Effector CD8-positive, alpha-beta T cell (primary cell): ENCODE data around the gene CTNNA1.
"Not testable (repeated sequence)": the region's sequence is repeated elsewhere in the genome, so short reads cannot be mapped to it uniquely, and the experiment has no call there.

Experiments
- DNase-seq: peaks from one replicate; lab custom pipeline; 2025; lab: John Stamatoyannopoulos, UW

CTNNA1 gene

DNA sequence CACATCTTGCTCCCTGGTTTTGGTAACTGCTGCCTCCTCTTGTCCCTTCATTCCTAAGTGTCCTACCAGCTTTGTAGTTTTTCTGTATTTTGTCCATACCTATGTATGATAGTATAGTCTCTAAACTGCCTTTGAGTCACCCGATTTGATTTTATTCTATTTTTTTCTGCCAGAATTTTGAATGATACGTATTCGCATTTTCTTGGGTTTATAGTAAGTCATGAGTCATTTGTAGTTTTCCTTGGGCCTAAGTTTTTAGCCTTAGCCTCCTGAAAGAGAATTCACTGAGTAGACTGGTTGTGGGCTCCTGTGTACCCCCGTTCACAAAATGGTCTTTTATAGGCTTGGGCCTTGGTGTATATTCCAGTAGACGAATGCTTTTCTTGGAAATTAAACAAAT, 62.3 kb downstream of the CTNNA1 start:
- DNase-seq: no peak

DNA sequence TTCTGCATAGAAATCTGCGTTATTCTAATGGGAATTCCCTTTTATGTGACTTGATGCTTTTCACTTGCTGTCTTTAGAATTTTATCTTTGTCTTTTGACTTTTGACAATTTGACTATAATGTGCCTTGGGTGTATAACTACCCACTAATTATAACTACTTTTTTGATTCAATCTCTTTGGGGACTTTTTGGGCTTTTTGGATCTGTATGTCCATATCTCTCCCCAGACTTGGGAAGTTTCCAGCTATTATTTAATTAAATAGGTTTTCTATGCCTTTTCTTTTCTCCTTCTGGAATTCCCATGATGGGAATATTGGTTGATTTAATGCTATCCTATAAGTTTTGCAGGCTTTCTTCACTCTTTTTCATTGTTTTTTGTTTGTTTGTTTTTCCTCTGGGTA, 64.0 kb downstream of the CTNNA1 start:
- no peak for DNase-seq

DNA sequence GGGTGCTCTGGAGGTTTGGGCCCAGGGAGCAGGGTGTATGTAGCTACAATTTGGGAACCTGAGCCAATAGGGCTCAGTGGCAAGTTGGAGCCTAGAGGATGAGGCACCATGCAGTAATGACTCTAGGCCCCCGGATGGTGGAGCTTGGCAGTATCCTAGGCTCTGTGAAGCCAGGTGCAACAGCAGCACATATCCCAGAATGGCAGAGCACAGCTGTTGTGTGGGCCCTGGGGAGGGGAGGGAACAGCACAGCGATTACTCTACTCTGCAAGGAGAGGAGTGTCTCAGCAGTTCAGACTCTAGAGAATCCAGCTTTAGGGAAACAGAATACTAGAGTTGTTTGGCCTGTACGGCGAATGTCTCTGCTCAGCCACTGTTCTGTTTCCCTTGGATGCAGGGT, 65.9 kb downstream of the CTNNA1 start:
- no peak for DNase-seq

DNA sequence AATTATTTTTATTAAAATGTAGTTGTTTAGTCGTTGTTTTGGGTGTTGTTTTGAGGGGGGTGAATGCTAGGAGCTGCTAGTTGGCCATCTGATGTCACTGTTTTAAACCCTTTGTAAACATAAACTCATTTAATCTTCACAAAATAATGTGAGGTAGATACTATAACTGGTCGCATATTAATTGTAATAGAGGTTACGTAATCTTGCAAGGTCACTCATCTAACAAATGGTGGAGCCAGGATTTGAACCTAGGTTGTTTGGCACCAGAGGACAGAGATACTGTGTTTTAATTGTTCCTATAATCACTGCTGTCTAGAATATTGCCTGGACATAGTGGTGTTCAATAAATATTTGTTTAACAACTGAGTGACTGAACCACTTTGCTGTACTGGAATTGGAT, 67.5 kb downstream of the CTNNA1 start:
- no peak for DNase-seq

DNA sequence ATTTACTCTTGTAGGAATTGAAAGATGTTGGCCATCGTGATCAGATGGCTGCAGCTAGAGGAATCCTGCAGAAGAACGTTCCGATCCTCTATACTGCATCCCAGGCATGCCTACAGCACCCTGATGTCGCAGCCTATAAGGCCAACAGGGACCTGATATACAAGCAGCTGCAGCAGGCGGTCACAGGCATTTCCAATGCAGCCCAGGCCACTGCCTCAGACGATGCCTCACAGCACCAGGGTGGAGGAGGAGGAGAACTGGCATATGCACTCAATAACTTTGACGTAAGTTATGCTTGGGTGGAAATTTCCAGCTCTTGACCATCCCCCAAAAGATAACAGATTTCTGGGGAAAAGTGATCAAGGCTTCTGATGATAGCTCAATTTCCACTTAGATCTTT, 71.3 kb downstream of the CTNNA1 start:
- DNase-seq: no peak

DNA sequence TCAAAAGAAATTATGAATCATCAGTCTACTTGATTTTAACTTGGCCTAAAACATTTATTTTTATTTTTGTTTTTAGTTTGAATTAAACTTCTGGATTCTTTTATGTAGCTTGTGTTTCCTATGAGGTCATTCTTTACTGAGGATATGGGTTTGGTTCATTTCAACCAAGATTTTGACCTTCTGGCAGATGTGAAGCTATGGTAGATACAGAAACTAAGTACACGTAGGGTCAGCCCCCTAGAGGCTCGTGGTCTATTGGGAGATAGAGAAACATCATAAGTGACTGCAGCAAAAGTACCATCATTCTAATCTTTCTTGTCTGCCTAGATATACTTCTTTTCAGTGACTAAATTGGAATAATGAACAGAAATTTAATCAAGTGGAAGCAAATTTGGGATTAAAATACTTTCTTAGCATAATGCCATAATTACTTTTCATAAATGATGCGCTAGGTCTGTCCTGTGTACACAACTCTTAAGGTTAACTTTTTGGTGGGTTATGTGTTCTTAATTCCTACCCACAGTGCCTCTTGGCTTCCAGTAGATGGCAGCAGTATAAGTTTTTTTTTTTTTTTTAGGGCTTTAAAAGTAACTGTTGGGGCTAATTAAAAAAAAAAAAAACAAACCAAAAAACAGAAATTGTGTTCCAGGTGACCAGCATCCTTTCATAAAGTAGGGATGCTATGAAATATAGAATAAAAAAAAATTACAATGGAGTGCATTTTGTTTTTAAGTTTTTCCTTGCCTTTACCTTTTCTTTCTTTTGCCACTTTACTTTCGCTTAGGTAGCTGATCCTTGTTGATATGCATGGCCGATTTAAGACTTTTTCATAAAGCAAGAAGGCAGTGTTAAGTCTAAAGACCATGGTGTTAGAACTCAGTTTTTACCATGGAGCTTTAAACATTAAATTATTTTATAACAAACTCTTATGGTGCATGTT, 72.0 kb downstream of the CTNNA1 start:
- no peak for DNase-seq

DNA sequence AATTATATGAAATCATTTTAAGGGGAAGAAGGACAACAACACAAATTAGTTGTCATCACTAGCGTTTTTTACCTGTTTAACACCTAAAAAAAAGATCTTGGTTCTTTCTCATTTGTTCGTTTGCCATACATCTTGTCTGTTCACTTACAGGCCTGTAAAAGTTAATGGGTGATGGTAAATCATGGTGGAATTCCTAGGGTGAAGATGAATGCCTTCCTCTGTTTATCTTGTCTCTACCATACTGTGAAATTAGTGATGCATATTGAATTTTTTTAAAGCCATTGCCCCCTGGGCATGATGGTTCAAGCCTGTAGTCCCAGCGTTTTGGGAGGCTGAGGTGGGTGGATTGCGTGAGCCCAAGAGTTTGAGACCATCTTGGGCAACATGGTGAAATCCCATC, 75.3 kb downstream of the CTNNA1 start:
- DNase-seq: no peak

DNA sequence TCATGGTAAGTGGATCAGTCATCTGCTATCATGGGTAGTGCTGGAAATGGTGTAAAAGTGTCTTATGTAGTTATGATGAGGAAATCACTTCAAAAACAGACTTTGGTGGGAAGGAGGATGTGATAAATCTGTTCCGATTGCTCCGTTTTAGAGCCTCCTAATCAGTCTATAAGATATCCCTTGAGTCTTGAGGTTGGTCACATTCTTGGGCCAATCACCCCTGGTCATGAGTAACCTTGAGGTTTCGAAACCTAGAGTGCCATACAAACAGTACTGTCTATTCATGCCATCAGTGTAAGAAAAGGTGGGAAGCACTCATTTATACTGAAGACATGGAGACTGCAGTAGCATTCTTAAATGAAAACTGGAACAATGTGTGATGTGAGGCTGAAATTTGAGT, 76.1 kb downstream of the CTNNA1 start:
- no peak for DNase-seq

DNA sequence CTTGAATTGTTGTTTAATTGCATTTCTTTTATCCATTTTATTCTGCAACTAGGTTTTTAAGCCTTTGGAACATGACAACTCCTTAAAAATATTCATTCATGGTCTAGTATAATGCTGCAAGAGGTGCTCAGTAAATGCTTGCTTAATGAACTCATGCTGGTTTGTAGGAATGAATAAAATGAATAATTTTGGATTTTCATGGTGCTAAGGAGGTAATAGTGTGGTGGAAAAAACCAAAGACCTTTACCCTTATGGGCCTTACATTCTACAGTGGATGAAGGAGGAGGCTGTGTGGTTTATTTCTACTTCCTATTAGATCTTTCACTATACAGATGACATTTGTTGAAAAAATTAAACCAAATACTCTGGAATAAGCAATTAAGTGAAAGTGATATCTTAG, 78.5 kb downstream of the CTNNA1 start:
- no peak for DNase-seq

DNA sequence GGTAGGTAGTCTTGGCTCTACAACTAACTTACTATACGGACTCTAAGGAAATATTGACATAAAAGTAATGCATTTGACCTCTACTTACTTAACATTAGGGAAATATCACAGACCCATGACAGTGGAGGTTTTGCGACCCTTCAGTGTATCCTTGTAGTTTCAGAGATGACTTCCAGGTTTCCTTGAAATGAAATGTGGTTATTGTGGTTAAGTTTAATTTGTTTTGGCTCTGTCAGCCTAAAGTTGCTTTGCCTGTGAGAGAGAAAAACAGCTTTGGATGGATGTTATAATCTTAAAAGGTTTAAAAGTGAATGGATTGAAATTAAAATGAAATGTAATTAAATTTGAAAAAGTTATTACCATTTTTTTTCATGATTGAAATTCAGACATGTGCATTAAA, 79.0 kb downstream of the CTNNA1 start:
- no peak for DNase-seq

DNA sequence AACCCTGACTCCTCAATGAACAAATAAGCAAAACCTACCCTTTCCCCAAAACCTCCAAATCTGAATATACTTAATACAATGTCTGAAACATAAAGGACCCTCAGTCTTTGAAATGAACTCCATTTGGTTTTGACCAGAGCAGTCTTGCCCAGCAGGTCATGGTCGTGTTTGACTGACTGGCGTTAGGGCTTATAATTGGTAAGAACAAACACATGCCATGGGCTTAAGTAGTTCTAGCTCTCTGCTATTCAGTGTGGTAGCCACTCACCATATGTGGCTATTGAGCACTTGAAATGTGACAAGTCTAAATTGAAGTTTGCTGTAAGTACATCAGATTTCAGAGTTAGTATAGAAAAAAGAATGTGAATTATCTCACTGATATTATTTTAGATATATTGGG, 79.9 kb downstream of the CTNNA1 start:
- DNase-seq: no peak

DNA sequence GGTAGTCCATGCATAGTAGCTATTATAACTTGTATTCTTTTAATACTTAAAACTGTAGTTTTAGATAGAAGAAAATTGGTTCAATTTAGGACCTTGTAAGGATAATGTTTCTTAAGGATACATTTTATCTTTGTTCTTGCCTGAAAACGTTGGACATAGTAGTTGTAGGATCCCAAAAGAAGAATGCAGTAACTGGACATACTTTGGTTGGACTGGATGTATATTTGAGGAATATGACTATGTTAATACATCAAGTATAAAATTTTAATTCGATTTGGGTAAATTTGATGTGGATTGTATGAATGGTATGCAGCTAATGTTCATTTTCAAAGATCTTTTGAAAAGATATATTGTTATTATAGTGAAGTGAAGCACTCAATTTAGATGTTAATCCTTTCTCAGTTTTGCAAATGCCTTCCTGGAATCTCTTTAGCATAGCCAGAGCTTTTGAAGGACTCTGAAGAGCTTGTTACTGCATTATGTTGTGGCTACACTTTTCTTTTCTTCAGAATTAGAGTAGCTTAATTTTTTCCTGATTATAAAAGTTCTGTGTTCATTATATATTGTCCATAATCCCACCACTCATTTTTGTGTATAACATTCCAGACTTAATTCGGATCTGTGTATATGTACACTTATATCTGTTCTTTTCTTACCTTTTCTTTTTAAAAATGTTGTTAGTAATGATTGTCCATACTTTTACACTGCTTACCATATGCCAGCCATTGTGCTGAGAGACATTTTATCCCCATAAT, 80.7 kb downstream of the CTNNA1 start:
- DNase-seq: no peak

DNA sequence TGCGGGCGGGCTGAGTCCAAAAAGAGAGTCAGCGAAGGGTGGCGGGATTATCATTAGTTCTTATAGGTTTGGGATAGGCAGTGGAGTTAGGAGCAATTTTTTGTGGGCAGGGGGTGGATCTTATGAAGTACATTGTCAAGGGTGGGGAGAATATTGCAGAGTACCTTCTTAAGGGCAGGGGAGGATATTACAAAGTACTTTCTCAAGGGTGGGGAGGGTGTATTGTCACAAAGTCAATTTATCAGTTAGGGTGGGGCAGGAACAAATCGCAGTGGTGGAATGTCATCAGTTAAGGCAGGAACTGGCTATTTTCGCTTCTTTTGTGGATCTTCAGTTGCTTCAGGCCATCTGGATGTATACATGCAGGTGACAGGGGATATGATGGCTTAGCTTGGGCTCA, 81.6 kb downstream of the CTNNA1 start:
- not testable (repeated sequence) for DNase-seq

DNA sequence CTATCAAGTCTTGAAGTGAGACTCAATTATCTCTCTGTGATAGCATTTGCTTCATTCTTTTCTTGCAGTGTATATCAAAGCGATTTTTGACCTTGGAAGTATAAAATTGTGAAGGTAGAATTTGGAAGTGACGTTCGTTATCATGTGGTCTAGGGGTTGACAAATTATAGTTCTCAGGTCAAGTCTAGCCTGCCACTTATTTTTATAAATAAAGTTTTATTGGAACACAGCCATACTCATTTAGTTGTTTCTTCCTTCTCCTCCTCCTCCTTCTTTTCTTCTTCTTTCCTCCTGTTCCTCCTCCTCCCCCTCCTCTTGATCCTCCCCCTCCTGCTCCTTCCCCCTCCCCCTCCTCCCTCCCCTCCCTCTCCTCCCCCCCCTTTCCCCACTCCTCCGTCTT, 83.9 kb downstream of the CTNNA1 start:
- DNase-seq: no peak

DNA sequence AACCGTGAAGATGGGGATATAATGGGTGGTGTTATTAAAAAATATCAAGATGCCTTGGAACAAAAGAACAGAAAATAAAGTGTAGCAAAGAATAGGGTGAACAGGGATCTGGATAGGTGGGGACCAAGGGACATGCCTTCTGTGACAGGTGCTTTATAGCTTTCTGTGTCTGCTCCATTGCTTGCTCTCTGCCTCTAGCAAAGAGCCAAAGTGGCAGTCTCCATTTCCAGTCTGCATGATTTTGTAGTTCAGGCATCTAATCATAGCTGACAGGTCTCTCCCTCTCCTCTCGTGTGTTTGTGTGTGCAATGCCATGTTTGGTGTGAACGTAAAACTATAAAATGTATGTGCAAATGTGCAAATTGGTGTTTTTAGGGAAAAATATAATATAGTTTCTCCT, 86.9 kb downstream of the CTNNA1 start:
- no peak for DNase-seq

DNA sequence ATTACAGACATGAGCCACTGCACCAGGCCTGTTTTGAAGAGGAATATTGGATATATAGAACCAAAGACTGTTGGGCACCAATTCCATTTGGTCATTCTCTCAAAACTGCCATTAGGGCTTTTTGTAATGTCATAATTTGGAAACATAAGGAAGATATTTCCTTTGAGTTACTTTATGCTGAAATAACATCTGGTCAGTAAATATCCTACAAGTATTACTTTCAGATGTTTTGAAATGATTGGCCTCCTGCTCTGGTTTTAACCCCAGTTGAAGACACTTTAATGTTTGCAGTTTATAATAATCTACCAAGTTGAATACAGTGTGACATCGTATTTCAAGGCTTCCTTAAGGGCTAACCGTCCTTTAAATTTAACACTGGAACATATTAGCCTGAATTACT, 88.3 kb downstream of the CTNNA1 start:
- DNase-seq: no peak

DNA sequence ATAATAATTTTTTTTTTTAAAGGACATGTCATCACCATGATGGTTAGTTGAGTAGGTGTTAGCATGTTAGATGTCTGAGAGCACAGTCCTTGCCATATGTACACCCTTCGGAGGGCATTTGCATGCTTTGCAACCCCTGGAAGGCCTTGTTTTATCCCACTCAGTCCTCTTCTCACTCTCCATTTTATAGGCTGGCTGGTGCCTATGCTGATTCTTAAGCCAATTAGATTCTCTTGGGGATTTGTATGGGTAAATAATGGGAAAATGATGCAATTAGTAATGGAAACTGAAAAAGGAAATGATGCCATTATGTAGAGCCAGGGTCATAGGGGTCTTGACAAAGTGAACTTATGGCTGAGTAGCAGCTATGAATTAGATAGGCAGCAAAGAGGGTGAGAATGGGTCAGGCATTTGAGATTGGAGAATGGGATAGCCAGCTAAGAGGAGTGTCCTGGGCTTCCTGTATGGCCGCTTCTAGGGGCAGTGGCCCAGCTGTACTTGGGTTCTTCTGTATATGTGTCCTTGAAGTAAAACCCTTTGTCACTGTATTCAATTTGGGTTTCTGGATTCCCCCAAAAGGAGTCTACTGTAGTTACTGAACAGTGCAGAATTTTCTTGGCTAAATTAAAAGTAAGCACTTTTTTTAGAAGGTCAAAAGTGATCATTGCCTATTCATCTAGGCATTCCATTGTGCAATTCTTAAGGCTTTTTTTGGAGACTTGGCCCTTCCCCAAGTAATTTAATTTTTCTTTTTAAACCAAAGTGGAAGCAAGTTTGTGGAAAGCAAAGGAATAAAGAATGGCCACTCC, 90.3 kb downstream of the CTNNA1 start:
- DNase-seq: no peak

DNA sequence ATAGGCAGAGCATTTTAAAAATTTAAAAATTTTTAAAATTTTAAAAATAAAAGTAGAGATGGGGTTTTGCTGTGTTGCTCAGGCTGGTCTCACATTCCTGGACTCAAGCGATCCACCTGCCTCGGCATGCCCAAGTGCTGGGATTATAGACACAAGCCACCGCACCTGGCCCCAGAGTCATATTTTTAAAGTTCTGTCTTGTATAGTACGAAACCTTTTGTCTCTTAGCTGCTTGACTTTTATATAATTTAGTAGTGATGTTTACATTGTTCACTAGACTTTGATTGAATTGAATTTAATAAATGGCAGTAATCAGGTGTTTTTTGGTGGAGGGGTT, 90.9 kb downstream of the CTNNA1 start:
- no peak for DNase-seq

DNA sequence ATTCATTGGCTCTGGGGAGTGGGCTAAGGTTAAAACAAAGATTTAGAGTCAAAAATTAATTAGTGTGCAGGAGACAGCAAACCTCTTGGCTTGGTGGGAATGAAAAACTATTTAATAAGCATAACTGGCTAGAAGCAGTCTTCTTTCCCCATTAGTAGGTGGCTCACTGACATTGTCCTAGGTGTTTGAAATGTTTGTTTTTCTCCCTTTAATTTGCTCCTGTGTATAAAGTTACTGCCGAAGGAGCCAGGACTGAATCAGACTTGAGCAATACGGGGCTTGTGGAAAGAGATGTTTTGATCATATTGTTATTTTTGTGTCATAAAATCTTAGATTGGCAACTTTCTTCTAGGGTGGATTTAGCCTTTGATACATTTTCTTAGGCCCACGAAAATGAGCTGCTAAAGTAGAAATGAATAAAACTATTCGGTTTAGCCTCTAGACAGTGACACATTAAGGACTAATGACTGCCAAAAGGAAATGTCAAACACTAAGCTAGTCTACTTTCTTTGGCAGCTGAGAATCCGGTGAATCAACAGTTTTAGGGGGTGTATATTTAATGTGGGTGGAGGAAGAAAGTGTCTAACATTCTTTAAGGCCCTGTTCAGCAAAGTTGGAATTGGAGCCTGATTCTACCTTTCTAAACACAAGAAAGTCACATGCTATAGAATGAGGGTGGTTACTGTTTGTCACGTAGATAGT, 91.7 kb downstream of the CTNNA1 start:
- DNase-seq: no peak

DNA sequence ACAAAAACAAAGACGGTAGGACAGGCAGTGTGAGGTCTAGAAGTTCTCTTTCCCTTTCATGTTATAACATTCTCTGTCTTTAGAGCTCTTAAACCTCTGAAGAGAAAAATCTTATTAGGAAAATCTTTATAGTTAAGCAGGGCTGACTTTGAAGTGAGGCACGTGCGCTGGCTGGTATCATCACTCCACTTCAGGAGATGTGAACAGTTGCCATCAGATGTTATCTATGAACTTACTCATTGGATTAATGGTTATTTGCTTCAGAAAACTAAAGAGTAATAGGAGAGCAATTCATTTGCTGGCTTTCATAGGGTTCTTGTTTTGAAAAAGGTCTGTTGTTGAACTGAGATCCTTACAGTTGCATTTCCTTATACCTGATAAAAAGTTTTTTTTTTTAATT, 96.2 kb downstream of the CTNNA1 start:
- DNase-seq: no peak

DNA sequence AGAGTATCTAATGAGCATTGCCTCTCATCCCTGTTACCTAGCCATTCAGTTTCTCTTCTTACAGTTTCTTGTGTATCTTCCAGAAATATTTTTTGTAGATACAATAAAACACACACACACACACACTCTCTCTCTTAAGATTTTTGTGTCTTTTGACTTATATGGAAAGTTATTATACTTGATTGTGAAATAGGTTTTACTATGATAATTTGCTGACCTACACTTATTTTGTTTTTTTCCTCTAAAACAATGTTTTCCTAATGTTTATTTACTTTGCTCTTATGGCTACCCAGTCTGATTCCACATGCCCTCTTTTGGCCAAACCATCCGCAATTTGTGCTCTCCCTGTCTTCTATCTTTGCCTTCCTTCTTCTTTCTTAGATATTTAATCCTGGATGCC, 96.7 kb downstream of the CTNNA1 start:
- no peak for DNase-seq

DNA sequence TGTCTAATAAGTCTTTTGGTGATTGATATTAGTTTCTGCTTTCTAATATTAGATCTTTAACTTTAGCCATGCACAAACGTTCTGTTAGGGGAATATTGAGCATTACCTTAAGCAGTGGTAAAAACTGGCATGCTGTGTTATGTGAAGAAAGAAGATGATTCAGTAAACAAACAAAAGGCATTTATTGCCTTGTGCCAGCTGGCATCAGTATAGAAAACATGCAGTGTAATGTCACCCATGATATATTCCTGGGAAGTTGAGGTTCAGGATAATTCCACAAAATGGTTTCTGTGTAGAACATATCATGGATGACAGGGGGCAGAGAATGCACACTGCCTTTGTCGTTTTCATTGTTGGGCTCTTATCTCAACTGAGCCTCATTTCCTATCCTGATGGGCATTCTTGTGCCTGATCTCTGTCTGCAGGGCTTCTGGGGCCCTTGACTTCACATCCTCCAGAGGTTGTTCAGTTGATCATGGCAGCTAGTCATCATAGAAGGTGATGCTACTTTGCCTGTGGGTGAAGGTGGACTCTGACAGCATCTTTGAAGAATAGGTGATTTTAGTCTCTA, 97.7 kb downstream of the CTNNA1 start:
- DNase-seq: no peak
